T-helper 17 cell (primary cell): Measurements from ENCODE around the gene VGLL4. TPM values are rescaled to one million over a fixed set of nuclear protein-coding genes. Genes with fewer than 3 reads are reported as not detected.
A peak's percentile ranks its signal among the peaks of the same experiment; 100 is the strongest.
"Not testable (repeated sequence)": the region's sequence is repeated elsewhere in the genome, so short reads cannot be mapped to it uniquely, and the experiment has no call there.

Experiments used
- ATAC-seq: fragments of 150-1000 bp; cut with Tn5 transposase; 2 replicates; pipeline ENCODE4 v1.10.0; 2021; ENCODE audit warnings: mild to moderate bottlenecking, moderate library complexity
- DNase-seq, 3 donors: peaks; one replicate each; pipeline versions ENCODE4 v3.0.0 to v3.0.0-alpha.2; 2020 to 2021
- H3K9me3 ChIP-seq: one replicate; pipeline ENCODE4 v1.7.0; 2013; ENCODE audit warnings: low read length, mild to moderate bottlenecking; ENCODE audit not compliant: control insufficient read depth, poor library complexity, severe bottlenecking
- H3K27ac Mint-ChIP-seq: one replicate; pipeline ENCODE4 v1.8.0; 2022; ENCODE audit warnings: mild to moderate bottlenecking, moderate library complexity, mixed read lengths
- H3K27me3 Mint-ChIP-seq: one replicate; pipeline ENCODE4 v1.8.0; 2022; ENCODE audit warnings: mixed read lengths
- H3K36me3 Mint-ChIP-seq: one replicate; pipeline ENCODE4 v1.8.0; 2022; ENCODE audit warnings: low read depth, mixed read lengths
- H3K4me1 Mint-ChIP-seq: one replicate; pipeline ENCODE4 v1.8.0; 2022; ENCODE audit warnings: mild to moderate bottlenecking, mixed read lengths
- H3K4me3 Mint-ChIP-seq: one replicate; pipeline ENCODE4 v1.8.0; 2022; ENCODE audit warnings: mild to moderate bottlenecking, moderate library complexity, mixed read lengths
- total RNA-seq, 4 donors: library from RNA in 2 of 4; stranded (reverse) in 2 of 4; gene quantifications; one replicate each; pipeline ENCODE4 v1.2.3 and lab custom pipeline; 2022 to 2026

VGLL4 gene
- total RNA-seq, 2 donors from 2014 or later, result 18.7 to 20.2 TPM

- not testable (repeated sequence) for H3K27me3 Mint-ChIP-seq, DNase-seq
These were observed 130.4 kb downstream of the VGLL4 start for GRCh38 chr3:11513125-11513816.

GRCh38 chr3:11511606-11512005, 132.1 kb downstream of the VGLL4 start:
- ATAC-seq, H3K4me3 Mint-ChIP-seq, H3K27ac Mint-ChIP-seq: not testable (repeated sequence)

More at GRCh38 chr3:11513125-11513816, 130.4 kb downstream of the VGLL4 start:
- H3K36me3 Mint-ChIP-seq, ATAC-seq, H3K9me3 ChIP-seq, H3K4me3 Mint-ChIP-seq, H3K27ac Mint-ChIP-seq: not testable (repeated sequence)
- H3K4me1 Mint-ChIP-seq, result peaks cover 13% of the 10 kb centered on the region

GRCh38 chr3:11510356-11510755, 133.4 kb downstream of the VGLL4 start:
- no peaks in the 10 kb centered on the region for H3K9me3 ChIP-seq
- no peak for ATAC-seq
- peaks cover 3% of the 10 kb centered on the region for H3K36me3 Mint-ChIP-seq
- no peak overlapping the region for H3K4me3 Mint-ChIP-seq
- H3K27me3 Mint-ChIP-seq, result no peaks in the 10 kb centered on the region
- H3K4me1 Mint-ChIP-seq, result peaks cover 7% of the 10 kb centered on the region
- H3K27ac Mint-ChIP-seq, result no peak overlapping the region
- DNase-seq, result no peak

More at GRCh38 chr3:11511606-11512005, 132.1 kb downstream of the VGLL4 start:
- H3K9me3 ChIP-seq, H3K4me1 Mint-ChIP-seq, H3K27me3 Mint-ChIP-seq, DNase-seq, H3K36me3 Mint-ChIP-seq: not testable (repeated sequence)

- Mint-ChIP-seq H3K36me3 (peaks cover 3% of the 10 kb centered on the region), H3K27ac (no peak overlapping the region), H3K4me3 (no peak overlapping the region), H3K4me1 (peaks cover 5% of the 10 kb centered on the region), H3K27me3 (no peaks in the 10 kb centered on the region)
- ATAC-seq, result no peak
- DNase-seq, result no peak
- no peaks in the 10 kb centered on the region for H3K9me3 ChIP-seq
These were observed 133.7 kb downstream of the VGLL4 start for GRCh38 chr3:11510001-11510340.

- Mint-ChIP-seq H3K4me1 (peaks cover 4% of the 10 kb centered on the region), H3K36me3 (peaks cover 3% of the 10 kb centered on the region), H3K4me3 (no peak overlapping the region), H3K27me3 (no peaks in the 10 kb centered on the region), H3K27ac (peak overlapping the region; percentile 19)
- H3K9me3 ChIP-seq, result no peaks in the 10 kb centered on the region
- DNase-seq, result no peak
- ATAC-seq, result no peak
These were observed 134.3 kb downstream of the VGLL4 start for GRCh38 chr3:11509173-11510000.

- ATAC-seq (no peak), DNase-seq (no peak)
- Mint-ChIP-seq H3K27me3 (no peaks in the 10 kb centered on the region), H3K36me3 (peaks cover 3% of the 10 kb centered on the region), H3K4me1 (peaks cover 2% of the 10 kb centered on the region), H3K27ac (peak overlapping the region; percentile 19), H3K4me3 (no peak overlapping the region)
- H3K9me3 ChIP-seq, result no peaks in the 10 kb centered on the region
These were observed 135.2 kb downstream of the VGLL4 start for GRCh38 chr3:11508346-11509172.

- no peaks in the 10 kb centered on the region for H3K9me3 ChIP-seq
- Mint-ChIP-seq H3K4me1 (peaks cover 2% of the 10 kb centered on the region), H3K4me3 (no peak overlapping the region), H3K27me3 (no peaks in the 10 kb centered on the region), H3K27ac (no peak overlapping the region), H3K36me3 (peaks cover 3% of the 10 kb centered on the region)
- DNase-seq, result no peak
- no peak for ATAC-seq
These were observed 136.0 kb downstream of the VGLL4 start for GRCh38 chr3:11507719-11508118.

Other genes with a start within 250 kb of the VGLL4 start
- 10 to 100 TPM; 21.5 to 22.9 TPM for gene TAMM41, start 203.0 kb upstream of the VGLL4 start, total RNA-seq